IPS DF 19.7 (cell line): ENCODE data around the gene SNPH.
"Not testable (repeated sequence)": the region's sequence is repeated elsewhere in the genome, so short reads cannot be mapped to it uniquely, and the experiment has no call there.

Source experiments
- DNase-seq: peaks from one replicate; pipeline ENCODE4 v3.0.0-alpha.2; 2013; ENCODE audit warnings: low read depth, low spot score

The SNPH gene, protein sequence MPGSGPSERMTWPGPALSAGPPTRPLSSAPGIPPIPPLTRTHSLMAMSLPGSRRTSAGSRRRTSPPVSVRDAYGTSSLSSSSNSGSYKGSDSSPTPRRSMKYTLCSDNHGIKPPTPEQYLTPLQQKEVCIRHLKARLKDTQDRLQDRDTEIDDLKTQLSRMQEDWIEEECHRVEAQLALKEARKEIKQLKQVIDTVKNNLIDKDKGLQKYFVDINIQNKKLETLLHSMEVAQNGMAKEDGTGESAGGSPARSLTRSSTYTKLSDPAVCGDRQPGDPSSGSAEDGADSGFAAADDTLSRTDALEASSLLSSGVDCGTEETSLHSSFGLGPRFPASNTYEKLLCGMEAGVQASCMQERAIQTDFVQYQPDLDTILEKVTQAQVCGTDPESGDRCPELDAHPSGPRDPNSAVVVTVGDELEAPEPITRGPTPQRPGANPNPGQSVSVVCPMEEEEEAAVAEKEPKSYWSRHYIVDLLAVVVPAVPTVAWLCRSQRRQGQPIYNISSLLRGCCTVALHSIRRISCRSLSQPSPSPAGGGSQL

DNA sequence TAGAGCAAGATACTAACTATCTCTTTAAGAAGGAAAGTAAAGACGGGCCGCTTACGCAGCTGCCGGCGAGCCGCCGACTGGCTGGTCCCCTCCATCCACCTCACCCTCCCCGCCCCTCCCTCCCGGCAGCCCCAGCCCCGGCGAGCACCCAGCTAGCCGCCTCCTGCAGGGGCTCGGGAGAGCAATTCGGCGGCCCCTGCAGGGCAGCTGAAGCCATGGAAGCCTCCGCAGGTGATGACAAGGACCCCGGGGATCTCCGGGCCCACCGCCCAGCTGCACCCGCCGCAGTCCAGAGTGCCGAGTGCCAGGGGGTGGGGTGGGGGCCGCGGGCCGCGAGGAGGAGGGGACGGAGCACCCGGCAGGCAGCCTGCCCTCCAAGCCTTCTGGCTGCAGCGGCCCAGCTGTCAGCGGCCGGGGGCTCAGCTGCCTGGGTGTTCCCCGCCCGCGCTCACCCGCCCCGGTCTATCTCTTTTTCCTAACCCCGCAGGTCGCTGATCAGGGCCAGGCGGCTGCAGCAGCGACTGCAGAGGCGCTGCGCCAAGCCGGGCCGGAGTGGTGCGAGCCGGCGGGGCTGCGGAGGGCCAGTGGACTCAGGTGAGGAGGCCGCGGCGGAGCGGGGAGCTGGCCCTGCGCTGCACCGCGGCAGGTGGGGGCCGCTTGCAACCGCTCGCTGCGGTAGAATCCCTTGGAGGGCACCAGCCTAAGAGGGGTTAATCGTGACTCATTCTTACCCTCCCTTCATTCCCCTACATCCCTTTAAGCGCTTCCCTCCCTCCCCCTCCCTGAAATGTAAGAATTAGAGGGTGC lies at the start of gene SNPH:
TSS of gene SNPH (plus strand) at position 128 of the 807 bp plus-strand sequence. CDS start 29,946 bp downstream, outside the sequence.
- no peak for DNase-seq

DNA sequence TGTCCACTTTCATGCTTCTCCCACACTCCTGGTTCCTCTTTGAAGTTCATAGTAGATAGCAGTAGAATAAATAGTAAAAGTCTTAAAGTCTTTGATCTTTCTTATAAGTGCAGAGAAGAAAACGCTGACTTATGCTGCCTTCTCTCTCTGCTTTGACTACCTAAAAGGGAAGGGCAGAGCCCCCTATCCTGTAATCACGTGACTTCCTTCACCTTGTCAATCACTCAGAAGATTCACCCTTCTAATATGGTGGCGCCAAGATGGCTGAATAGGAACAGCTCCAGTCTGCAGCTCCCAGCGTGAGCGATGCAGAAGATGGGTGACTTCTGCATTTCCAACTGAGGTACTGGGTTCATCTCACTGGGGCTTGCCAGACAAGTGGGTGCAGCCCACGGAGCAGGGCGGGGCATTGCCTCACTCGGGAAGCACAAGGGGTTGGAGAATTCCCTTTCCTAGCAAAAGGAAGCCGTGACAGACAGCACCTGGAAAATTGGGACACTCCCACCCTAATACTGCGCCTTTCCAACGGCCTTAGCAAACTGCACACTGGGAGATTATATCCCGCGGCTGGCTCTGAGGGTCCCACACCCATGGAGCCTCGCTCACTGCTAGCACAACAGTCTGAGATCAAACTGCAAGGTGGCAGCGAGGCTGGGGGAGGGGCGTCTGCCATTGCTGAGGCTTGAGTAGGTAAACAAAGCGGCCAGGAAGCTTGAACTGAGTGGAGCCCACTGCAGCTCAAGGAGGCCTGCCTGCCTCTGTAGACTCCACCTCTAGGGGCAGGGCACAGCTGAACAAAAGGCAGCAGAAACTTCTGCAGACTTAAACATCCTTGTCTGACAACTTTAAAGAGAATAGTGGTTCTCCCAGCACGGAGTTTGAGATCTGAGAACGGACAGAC lies 49.3 kb upstream of the SNPH start:
- DNase-seq: not testable (repeated sequence)

DNA sequence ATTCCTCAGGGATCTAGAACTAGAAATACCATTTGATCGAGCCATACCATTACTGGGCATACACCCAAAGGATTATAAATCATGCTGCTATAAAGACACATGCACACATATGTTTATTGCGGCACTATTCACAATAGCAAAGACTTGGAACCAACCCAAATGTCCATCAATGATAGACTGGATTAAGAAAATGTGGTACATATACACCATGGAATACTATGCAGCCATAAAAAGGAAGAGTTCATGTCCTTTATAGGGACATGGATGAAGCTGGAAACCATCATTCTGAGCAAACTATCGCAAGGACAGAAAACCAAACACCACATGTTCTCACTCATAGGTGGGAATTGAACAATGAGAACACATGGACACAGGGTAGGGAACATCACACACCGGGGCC lies 43.3 kb upstream of the SNPH start:
- not testable (repeated sequence) for DNase-seq

DNA sequence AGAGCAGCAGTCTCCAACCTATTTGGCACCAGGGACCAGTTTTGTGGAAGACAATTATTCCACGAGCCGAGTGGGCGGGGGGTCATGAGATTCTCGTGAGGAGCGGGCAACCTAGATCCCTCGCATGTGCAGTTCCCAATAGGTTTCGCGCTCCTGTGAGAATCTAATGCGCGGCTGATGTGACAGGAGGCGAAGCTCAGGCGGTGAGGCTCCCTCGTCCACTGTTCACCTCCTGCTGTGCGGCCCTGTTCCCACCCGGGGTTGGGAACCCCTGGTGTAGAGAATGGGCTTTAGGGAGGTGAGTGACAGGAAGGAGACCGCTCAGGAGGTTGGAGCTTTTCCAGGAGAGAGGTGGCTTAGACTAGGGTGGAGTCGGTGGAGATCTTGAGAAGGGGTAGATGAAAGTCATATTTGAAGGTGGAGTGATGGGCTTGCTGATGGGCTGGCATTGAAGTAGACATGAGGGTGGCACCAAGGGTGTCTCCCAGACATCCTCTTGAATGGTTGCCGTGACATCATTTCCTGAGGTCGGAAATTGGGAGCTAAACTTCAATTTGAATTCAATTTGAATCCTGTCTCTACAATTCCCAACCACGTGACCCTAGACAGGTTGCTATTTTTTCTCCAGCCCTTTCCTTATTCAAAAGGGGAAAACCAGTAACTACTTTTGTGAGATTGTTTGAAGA lies 41.7 kb upstream of the SNPH start:
- no peak for DNase-seq

DNA sequence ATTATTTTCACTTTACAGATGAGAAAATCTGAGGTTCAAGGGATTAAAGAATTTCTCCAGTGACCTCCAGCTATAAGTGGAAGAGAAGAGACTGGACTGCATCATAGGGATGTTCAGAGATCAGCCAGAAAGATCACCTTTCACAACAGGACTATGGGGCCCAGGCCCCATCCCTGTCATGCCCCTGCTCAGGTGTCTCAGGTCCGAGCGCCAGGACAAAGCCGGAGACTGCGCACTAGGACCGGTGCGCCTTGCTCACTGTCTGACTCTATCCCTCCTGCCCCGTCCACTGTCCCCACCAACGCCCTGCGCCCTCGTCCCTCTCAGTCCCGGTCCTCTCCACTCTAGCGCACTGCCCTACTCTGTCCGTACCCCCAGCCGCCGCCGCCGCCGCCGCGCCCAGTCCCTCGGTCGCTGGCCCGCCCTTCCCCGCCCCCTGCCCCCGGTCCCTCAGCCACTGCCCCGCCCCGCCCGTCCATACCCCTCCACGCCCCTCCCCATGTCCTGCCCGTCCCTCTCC lies 40.8 kb upstream of the SNPH start:
- no peak for DNase-seq

DNA sequence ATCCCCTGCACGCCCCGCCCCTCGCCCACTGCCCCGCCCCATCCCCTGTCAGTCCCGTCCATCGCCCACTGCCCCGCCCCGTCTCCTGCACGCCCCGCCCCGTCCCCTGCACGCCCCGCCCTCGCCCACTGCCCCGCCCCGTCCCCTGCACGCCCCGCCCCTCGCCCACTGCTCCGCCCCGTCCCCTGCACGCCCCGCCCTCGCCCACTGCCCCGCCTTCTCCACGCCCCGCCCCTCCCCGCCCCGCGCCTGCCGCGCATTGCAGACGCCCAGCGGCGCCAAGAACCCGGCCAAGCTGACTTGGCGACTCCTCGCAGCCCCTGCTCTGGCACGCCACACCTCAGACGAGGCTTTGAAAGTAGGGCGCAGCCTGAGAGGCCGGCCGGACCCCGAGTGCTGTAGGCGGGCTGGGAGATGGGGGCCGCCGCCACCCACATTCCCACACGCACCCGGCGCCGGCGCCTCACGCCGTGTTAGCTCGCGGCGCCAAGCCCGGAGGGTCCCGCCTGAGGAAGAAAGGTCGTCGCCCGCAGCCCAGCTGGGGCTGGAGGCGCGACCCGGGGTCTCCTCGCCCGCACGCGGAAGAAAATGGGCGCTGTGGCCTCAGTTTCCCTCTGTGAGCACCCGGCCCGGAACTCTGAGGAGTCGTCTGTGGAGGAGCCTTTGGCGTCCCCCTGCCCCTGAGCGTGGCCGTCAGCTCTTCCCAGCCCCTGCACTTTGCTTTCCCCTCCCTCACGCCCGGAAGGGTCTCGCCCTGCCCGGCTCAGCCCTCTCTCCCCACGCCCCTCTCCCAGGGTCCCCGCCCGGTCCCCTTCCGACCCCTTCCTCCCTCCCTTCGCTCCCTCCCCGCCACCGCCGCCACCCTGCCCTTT lies 40.1 kb upstream of the SNPH start, which contains the start of gene RAD21L1:
TSS of gene RAD21L1 (plus strand) at position 262 of the 872 bp plus-strand sequence. CDS start 2,410 bp downstream, outside the sequence.
- DNase-seq: no peak

DNA sequence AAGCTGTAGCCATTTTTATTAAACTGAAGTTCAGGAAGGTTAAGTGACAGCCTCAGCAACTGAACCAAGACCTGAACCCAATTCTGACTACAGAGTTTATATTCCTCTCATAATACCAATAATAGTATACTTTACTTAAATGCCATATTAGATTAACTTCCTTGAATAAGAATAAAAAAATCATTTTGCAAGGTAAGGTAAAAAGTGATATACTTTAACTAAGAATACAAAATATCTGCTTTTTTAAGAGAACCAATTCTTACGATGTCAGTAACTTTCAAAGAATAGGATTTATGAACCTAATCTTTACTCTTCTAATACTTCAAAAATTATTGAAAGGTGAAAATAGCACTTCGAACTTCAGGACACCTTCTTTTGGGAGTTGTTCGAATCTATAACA lies 36.6 kb upstream of the SNPH start:
- no peak for DNase-seq

DNA sequence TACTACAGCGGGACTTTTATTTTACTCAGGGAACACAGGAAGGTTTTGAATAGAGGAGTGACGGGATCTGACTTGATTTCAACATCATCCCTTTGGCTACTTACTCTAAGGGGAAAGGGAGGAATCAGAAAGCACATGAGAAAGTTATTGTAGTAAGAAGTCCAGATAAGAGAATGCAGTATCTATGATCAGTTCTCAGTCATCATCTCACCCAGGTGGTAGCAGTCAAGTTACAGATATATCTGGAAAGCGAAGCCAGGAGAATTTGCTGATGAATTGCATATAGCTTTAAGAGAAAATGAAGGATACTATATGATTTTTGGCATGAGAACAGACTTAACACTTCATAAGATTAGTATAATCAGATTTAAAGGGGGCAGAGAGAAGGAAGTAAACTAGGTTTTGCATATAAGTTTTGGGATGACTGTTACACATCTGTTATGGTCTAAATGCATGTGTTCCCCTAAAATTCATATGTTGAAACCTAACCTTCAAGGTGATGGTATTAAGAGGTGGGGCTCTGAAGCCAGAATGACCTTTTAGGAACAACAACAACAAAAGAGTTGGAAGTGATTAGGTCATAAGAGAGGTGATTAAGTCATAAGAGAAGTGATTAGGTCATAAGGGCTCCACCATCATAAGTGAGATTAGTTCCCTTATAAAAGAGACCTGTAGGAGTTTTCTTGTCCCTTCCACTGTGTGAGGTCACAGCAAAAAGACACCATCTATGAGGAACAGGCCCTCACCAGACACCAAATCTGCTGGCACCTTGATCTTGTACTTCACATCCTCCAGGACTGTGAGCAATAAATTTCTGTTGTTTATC lies 33.6 kb upstream of the SNPH start:
- DNase-seq: no peak

DNA sequence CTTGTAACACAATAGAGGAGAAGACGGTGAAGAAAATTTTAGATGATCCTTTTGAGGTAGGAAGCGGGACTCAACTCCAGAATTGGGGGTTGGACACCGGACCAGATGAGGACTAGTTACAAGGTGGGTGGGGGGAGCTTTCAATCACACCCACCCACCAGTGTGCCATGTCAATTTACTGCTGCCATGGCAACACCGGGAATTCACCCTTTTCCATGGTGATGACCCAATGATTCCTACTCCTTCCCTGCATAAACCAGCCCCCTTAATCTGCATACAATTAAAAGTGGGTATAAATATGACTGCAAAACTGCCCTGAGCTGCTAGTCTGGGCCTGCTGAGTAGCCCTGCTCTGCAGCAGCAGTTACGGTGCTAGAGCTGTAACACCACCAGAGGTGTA lies 25.5 kb upstream of the SNPH start:
- DNase-seq: no peak

DNA sequence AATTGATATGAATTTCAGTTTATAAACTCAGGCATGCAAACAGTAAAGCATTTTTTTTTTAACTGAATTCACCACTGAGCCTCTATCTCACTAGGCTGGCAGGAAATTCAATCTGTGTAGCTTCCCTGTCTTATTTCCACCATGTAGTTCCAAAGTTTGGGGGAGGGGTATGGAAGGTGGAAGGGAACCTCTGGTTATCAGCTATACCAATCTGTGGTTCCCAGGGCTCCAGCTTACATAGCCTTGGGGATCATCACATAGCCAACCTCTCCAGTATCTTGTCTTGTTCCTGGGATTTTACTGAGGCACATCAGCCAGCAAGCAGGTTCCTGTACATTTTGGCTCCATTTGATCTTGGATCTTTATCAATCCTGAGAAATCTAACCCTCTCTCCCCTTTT lies 24.6 kb upstream of the SNPH start:
- DNase-seq: no peak

DNA sequence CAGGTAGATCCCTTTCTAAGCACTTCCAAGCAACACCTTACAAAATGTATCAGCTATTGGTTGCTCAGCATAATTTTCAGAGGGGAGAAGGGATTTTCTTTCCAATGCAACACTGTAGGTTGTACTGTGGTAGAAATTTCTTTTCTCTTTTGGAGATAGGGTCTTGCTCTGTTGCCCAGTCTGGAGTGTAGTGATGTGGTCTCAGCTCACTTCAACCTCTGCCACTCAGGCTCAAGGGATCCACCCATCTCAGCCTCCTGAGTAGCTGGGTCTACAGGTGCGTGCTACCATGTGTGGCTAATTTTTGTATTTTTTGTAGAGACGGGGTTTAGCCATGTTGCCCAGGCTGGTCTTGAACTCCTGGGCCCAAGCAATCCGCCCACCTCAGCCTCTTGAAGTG lies 24.0 kb upstream of the SNPH start:
- DNase-seq: no peak

DNA sequence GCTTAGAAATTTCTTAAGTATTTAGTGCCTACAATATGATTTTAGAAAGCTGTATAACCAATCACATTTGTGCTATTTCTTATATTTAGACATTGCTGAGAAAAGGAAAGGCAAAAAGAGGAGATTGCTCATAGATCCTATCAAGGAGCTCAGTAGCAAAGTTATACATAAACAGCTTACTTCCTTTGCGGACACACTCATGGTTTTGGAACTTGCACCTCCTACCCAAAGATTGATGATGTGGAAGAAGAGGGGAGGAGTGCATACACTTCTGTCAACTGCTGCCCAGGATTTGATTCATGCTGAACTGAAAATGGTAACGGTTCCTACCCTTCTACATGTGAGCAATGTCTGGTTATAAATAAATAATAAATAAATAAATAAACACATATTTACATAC lies 23.6 kb upstream of the SNPH start:
- no peak for DNase-seq

DNA sequence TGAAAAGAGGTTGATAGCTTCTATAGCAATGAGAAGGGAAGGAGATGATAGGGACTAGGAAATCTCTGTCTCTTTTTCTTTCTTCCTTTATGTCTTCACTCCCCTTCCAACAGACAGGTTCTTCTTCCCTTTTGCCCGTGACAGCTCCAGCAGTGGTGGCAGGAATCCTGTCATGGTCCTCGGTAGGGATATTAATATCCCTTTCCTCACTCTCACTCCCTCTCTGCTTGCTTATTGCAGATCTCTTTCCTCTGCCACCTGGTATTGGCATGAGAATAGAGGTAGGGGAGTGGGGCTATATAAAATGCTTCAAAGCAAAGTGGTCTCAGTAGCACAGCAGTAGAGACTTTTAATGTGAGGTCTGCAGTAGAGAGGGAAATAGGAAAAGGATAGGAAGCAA lies 20.5 kb upstream of the SNPH start:
- no peak for DNase-seq

DNA sequence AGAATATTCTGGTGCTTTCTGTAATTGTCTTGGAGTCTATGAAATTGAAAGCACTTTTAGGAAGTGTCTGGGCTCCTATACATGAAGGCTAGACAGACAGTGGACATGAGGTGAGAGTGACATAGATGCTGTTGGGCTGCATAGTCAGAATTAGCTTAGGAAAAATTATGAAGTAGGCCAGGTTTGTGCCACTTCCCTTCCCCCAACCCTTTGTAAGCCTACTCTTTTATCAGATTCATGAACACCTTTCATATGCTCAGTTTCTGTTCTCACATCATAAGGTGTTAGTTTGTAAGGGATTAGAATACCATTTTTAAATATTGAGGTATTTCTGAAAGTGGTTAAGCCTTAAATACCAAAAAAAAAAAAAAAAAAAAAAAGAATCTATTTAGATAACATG lies 18.4 kb upstream of the SNPH start:
- DNase-seq: no peak

DNA sequence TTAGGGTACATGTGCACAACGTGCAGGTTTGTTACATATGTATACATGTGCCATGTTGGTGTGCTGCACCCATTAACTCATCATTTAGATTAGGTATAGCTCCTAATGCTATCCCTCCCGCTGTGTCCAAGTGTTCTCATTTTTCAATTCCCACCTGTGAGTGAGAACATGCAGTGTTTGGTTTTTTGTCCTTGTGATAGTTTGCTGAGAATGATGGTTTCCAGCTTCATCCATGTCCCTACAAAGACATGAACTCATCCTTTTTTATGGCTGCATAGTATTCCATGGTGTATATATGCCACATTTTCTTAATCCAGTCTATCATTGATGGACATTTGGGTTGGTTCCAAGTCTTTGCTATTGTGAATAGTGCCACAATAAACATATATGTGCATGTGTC lies 15.8 kb upstream of the SNPH start:
- not testable (repeated sequence) for DNase-seq

DNA sequence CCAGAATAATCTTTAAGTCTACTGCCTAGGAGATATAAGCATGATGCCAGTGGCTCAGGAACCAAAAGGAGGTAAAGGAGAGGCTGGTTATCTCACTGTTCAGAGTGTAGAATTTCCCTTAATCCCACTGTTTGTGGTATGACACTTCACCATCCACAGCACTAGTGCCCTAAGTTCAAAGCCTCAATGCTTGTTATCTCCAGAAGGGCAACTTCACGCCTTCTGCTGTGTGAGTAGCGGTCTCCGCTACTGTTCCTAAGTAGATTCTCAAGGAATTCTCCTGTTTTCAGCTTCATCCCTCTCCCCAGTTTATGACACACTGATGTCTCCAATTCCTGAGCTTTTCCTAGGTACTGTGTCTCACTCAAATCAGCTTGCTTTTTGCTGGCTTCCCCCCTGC lies 13.7 kb upstream of the SNPH start:
- no peak for DNase-seq

DNA sequence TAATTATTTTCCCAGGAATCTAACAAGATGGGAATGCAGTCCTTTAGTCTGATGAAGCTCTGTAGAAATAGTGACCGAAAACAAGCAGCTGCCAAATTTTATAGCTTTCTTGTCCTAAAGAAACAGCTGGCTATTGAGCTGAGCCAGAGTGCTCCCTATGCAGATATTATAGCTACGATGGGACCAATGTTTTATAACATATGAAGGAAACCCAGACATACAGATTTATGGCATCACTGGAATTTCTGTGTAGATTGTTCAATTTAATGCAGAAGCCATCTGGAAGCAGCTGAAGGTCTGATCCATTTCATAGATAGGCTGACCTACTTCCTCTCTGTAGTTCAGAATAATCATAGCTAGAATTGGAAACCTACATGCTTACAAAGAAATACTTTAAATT lies 11.8 kb upstream of the SNPH start:
- no peak for DNase-seq

DNA sequence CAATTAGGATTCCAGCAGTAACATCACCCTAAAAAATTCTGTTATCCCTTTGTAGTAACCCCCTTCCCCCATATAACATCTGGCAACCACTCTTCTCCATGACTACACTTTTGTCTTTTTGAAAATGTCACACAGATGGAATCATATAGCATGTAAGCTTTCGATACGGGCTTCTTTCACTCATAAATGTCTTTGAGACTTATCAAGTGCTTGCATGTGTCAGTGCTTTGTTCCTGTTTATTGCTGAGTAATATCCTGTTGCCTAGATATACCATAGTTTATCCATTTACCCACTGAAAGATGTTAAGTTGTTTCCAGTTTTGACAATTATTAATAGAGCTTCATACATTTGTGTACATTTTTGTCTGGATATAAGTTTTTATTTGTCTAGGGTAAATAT lies 10.4 kb upstream of the SNPH start:
- DNase-seq: no peak

DNA sequence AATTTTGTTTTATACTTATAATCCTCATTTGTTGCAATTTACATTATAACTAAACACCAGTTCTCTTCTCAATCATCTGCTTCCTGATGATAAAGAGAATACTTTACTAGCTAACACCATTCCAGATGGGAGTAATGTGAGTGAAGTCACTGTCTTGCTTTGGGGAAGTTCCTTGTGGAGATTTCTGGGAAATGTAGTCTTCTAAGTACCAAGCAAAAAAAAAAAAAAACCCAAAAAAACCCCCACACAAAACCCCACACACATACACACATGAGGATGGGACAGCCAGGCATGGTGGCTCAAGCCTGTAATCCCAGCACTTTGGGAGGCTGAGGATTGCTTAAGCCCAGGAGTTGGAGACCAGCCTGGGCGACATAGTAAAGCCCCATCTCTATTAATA lies 2.2 kb upstream of the SNPH start:
- no peak for DNase-seq
